Heart right ventricle (tissue), 16 donors: ENCODE data around the gene C17orf67. TPM values are rescaled to one million over a fixed set of nuclear protein-coding genes. Genes with fewer than 3 reads are reported as not detected.
A peak's percentile ranks its signal among the peaks of the same experiment; 100 is the strongest.

Source experiments
- ATAC-seq, 8 donors: fragments of 200-7000 bp; cut with Tn5 transposase; one replicate each; pipeline ENCODE4 v1.9.1; 2020; ENCODE audit warnings: mild to moderate bottlenecking in 8 of 8, moderate library complexity in 8 of 8, moderate number of reproducible peaks in 1 of 8
- DNase-seq, 2 donors: peaks; one replicate each; pipeline ENCODE4 v3.0.0-alpha.2; 2020
- H3K27ac ChIP-seq, 10 donors: fragments of 200-600 bp; sonication (generic) in 2 of 10; one replicate each; pipeline versions ENCODE4 v1.5.0 to v1.8.0; 2020 to 2022; ENCODE audit warnings: mild to moderate bottlenecking in 3 of 10
- H3K27me3 ChIP-seq, 7 donors: fragments of 200-600 bp; one replicate each; pipeline ENCODE4 v1.8.0; 2021 to 2022; ENCODE audit warnings: mild to moderate bottlenecking in 2 of 7
- H3K36me3 ChIP-seq, 9 donors: fragments of 200-600 bp; sonication (generic) in 1 of 9; one replicate each; pipeline versions ENCODE4 v1.5.0 to v1.8.0; 2020 to 2022; ENCODE audit warnings: mild to moderate bottlenecking in 2 of 9
- H3K4me1 ChIP-seq, 9 donors: fragments of 200-600 bp; sonication (generic) in 1 of 9; one replicate each; pipeline versions ENCODE4 v1.5.0 to v1.8.0; 2020 to 2022; ENCODE audit warnings: mild to moderate bottlenecking in 4 of 9
- H3K4me3 ChIP-seq, 10 donors: fragments of 200-600 bp; sonication (generic) in 2 of 10; one replicate each; pipeline versions ENCODE4 v1.5.0 to v1.8.0; 2020 to 2022; ENCODE audit warnings: mild to moderate bottlenecking in 7 of 10, moderate library complexity in 2 of 10
- H3K9me3 ChIP-seq, 11 donors: fragments of 200-600 bp in 10 of 11; sonication (generic) in 2 of 11; one replicate each; pipeline versions ENCODE4 v1.5.0 to v1.8.0; 2013 to 2022; ENCODE audit warnings: mild to moderate bottlenecking in 2 of 11, control low read depth in 1 of 11, moderate library complexity in 1 of 11
- CTCF ChIP-seq, 9 donors: fragments of 200-600 bp; sonication (generic) in 2 of 9; IDR thresholded peaks; one replicate each; pipeline versions ENCODE4 v1.5.0 to v1.8.0; 2021 to 2022; ENCODE audit warnings: antibody characterized with exemption in 9 of 9, mild to moderate bottlenecking in 5 of 9, moderate library complexity in 1 of 9
- WGBS, 2 donors: extraction: QIAGEN DNeasy Blood & Tissue Kit; methylation state at CpG; one replicate each; pipeline ENCODE4 v1.1.7; 2013; ENCODE audit warnings: inconsistent platforms in 1 of 2; 5-methylcytosine and 5-hydroxymethylcytosine counted together
- intact Hi-C, 10 donors: fragments of 100-400 bp; cut with DNase I; formaldehyde crosslinking; loops; one replicate each; pipeline versions ENCODE4 v1.11.1 to v1.14.2; 2022
- polyA plus RNA-seq, 2 donors: library from polyadenylated mRNA; stranded (reverse); fragments of 200-250 nt; gene quantifications; one replicate each; pipeline ENCODE4 v1.2.3, GENCODE V29; 2013
- total RNA-seq, 10 donors: library from RNA; stranded (reverse); fragmentation: NEBNext Ultra II Directional in 3 of 10; extraction: Animal tissue kit (Norgen Biotek cat#: 25700) in 3 of 10; gene quantifications; one replicate each; pipeline versions ENCODE4 v1.2.1 to v1.2.4, GENCODE V29; 2021 to 2023
- donor health status: Arrhythmogenic right ventricular cardiomyopathy.
- donor health status: ischemic (EF 13 %, LVEDD 7.1; RV severe dilation, severe dysfunction).
- donor health status: healthy with polysubstance abuse.
- donor health status: DM: no; HTN: yes; CAD: no.
- donor health status: DM: no; HTN: no; CAD: no.
- donor health status: ischemic (EF 25% LVEDD 6.9; RV normal size, moderate dysfunction).
- donor health status: ischemic (EF 25% LVEDD 5.7; RV mildly dilated, moderate dysfunction).
- donor health status: healthy.
- donor health status: DM: yes; HTN: yes; CAD: no.
- donor health status: Ischemic cardiomyopathy.
- donor health status: ischemic (EF 35%, LVEDD 5.7; RV mildly dilated, moderate dysfunction).
- donor health status: nonischemic (EF 11% LVEDD 7.7; RV severe dilation, severe dysfunction).
- donor health status: DM: yes; HTN: yes; CAD: no.
- donor health status: PGD.
- donor health status: ischemic (EF 29% LVEDD 5.4; RV normal size, mild dysfunction).
- donor health status: nonischemic (EF 23%, LVEDD 6.1; RV moderate dilation, normal function).

Gene C17orf67
- total and polyA plus RNA-seq, 12 donors = 0.23 to 2.2 (median 0.91) TPM

GRCh38 chr17:56861899-56862298 lies 28.2 kb upstream of the C17orf67 start:
- Histone ChIP-seq H3K36me3 (peaks cover 0 to 97% (median 7%) of the 10 kb centered on the region in 9 donors), H3K9me3 (no peaks in the 10 kb centered on the region), H3K27ac (no peak overlapping the region), H3K4me3 (no peak overlapping the region), H3K27me3 (no peaks in the 10 kb centered on the region), H3K4me1 (no peaks in the 10 kb centered on the region)
- no peak for DNase-seq
- 95 to 96% methylated on average over 3 of the region's 3 CpGs for WGBS, 2 donors
- no peak for ATAC-seq
- no peak for TF ChIP-seq CTCF (IDR thresholded peaks at IDR 0.05)
- intact Hi-C loops = loop anchor here in 1 of 10 donors (2.0 kb wide), 1 partner anchor 39 kb away; no protein-coding TSS in a partner anchor

- 59 to 64% methylated on average over 3 of the region's 3 CpGs for WGBS, 2 donors
- TF ChIP-seq CTCF (IDR thresholded peaks at IDR 0.05) = no peak
- peak overlapping the region in 5 of 10 donors; percentile 10 to 63 (median 36) for H3K27ac ChIP-seq
Observed at GRCh38 chr17:56851008-56851407, 17.3 kb upstream of the C17orf67 start.

GRCh38 chr17:56850591-56850990 lies 16.9 kb upstream of the C17orf67 start:
- no peak for TF ChIP-seq CTCF (IDR thresholded peaks at IDR 0.05)
- 81 to 84% methylated on average over 2 of the region's 2 CpGs for WGBS, 2 donors
- Histone ChIP-seq H3K9me3 (no peaks in the 10 kb centered on the region), H3K4me1 (peaks cover 0 to 16% (median 4%) of the 10 kb centered on the region in 9 donors), H3K4me3 (no peak overlapping the region), H3K27me3 (no peaks in the 10 kb centered on the region), H3K36me3 (peaks cover 0 to 74% (median 4%) of the 10 kb centered on the region in 9 donors), H3K27ac (peak overlapping the region in 3 of 10 donors; percentile 13 to 63 (median 58))
- intact Hi-C loops = no loop called here
- ATAC-seq = no peak
- no peak for DNase-seq

More at GRCh38 chr17:56851008-56851407, 17.3 kb upstream of the C17orf67 start:
- intact Hi-C loops = no loop called here
- H3K27me3 ChIP-seq = no peaks in the 10 kb centered on the region
- H3K4me3 ChIP-seq = no peak overlapping the region
- DNase-seq (no peak), ATAC-seq (peak in 1 of 8 donors; percentile 45)
- H3K36me3 ChIP-seq = peaks cover 0 to 74% (median 4%) of the 10 kb centered on the region in 9 donors
- peaks cover 0 to 16% (median 4%) of the 10 kb centered on the region in 9 donors for H3K4me1 ChIP-seq
- no peaks in the 10 kb centered on the region for H3K9me3 ChIP-seq

GRCh38 chr17:56849131-56849530 lies 15.4 kb upstream of the C17orf67 start:
- Histone ChIP-seq H3K36me3 (peaks cover 0 to 66% (median 4%) of the 10 kb centered on the region in 9 donors), H3K27ac (no peak overlapping the region), H3K4me3 (no peak overlapping the region), H3K27me3 (no peaks in the 10 kb centered on the region), H3K4me1 (peaks cover 0 to 16% (median 4%) of the 10 kb centered on the region in 9 donors), H3K9me3 (no peaks in the 10 kb centered on the region)
- DNase-seq (no peak), ATAC-seq (no peak)
- TF ChIP-seq CTCF (IDR thresholded peaks at IDR 0.05) = no peak
- 73 to 76% methylated on average over 3 of the region's 3 CpGs for WGBS, 2 donors
- intact Hi-C loops = no loop called here
